IMR-90 (cell line): ENCODE measurements around the gene MTA1. TPM values are rescaled to one million over a fixed set of nuclear protein-coding genes. Genes with fewer than 3 reads are reported as not detected.

Experiments used
- ATAC-seq: fragments of 200-7000 bp; cut with Tn5 transposase; 2 replicates; pipeline ENCODE4 v1.9.1; 2020; ENCODE audit warnings: low read depth, mild to moderate bottlenecking, moderate library complexity
- BruUV-seq: library from RNA; stranded (reverse); fragments of 400-500 nt; replicated peaks from 2 replicates; lab custom pipeline; 2021; lab: Mats Ljungman, UMichigan
- CTCF ChIA-PET: fragments of 300-600 bp; formaldehyde crosslinking; extraction: SDS; loops from one replicate; lab custom pipeline; 2021; ENCODE audit warnings: antibody characterized with exemption; lab: Yijun Ruan, JAX
- POLR2A ChIA-PET: fragments of 300-600 bp; sonication (Branson Sonifier 250); formaldehyde crosslinking; loops from one replicate; lab custom pipeline; 2022; ENCODE audit warnings: antibody characterized with exemption; ENCODE audit not compliant: unreplicated experiment; lab: Charles Lee
- DNase-seq: peaks from one replicate; pipeline ENCODE4 v3.0.0; 2013
- H2AFZ ChIP-seq: replicated peaks from 2 replicates; pipeline ENCODE3; 2013; ENCODE audit warnings: low read length, mild to moderate bottlenecking; ENCODE audit not compliant: poor library complexity
- H2AK5ac ChIP-seq: 2 replicates; pipeline ENCODE4 v1.6.1; 2013; ENCODE audit warnings: low read depth, low read length, inconsistent platforms
- H2AK9ac ChIP-seq: replicated peaks from 2 replicates; pipeline ENCODE3; 2013; ENCODE audit warnings: mild to moderate bottlenecking, low read depth, low read length, moderate library complexity; ENCODE audit not compliant: poor library complexity
- H2BK120ac ChIP-seq: 2 replicates; pipeline ENCODE4 v1.6.1; 2013; ENCODE audit warnings: low read depth, low read length, inconsistent platforms
- H2BK15ac ChIP-seq: 3 replicates; pipeline ENCODE4 v1.6.1; 2013; ENCODE audit warnings: low read depth, low read length, inconsistent platforms
- H2BK20ac ChIP-seq: 2 replicates; pipeline ENCODE4 v1.6.1; 2013; ENCODE audit warnings: low read depth, mild to moderate bottlenecking, inconsistent platforms, low read length, moderate library complexity
- H2BK5ac ChIP-seq: 2 replicates; pipeline ENCODE4 v1.6.1; 2013; ENCODE audit warnings: mild to moderate bottlenecking, low read depth, low read length, inconsistent platforms; ENCODE audit not compliant: poor library complexity, severe bottlenecking
- H3K14ac ChIP-seq: replicated peaks from 2 replicates; pipeline ENCODE4 v1.6.1; 2013; ENCODE audit warnings: low read depth, low read length, inconsistent platforms
- H3K18ac ChIP-seq: 2 replicates; pipeline ENCODE4 v1.6.1; 2013; ENCODE audit warnings: low read depth, low read length, control low read depth
- H3K23ac ChIP-seq: 2 replicates; pipeline ENCODE4 v1.6.1; 2013; ENCODE audit warnings: low read depth, low read length, inconsistent platforms
- H3K27ac ChIP-seq: 2 replicates; pipeline ENCODE4 v1.5.1; 2013; ENCODE audit warnings: mild to moderate bottlenecking, control low read depth, low read length; ENCODE audit not compliant: insufficient read depth
- H3K27me3 ChIP-seq: 2 replicates; pipeline ENCODE4 v1.6.1; 2013; ENCODE audit warnings: low read length; ENCODE audit not compliant: control insufficient read depth, insufficient read depth
- H3K36me3 ChIP-seq: 2 replicates; pipeline ENCODE4 v1.6.1; 2013; ENCODE audit warnings: low read length, mixed read lengths; ENCODE audit not compliant: control insufficient read depth, insufficient read depth
- H3K4ac ChIP-seq: 2 replicates; pipeline ENCODE4 v1.6.1; 2013; ENCODE audit warnings: low read depth, low read length, inconsistent platforms
- H3K4me1 ChIP-seq: 2 replicates; pipeline ENCODE4 v1.6.1; 2013; ENCODE audit warnings: low read length, mixed read lengths; ENCODE audit not compliant: control insufficient read depth, insufficient read depth
- H3K4me2 ChIP-seq: 2 replicates; pipeline ENCODE4 v1.6.1; 2013; ENCODE audit warnings: low read depth, mild to moderate bottlenecking, control low read depth, low read length, moderate library complexity
- H3K4me3 ChIP-seq: 2 replicates; pipeline ENCODE4 v1.5.1; 2013; ENCODE audit warnings: low read depth, mild to moderate bottlenecking, control low read depth, low read length, moderate library complexity; ENCODE audit not compliant: insufficient read depth
- H3K56ac ChIP-seq: 2 replicates; pipeline ENCODE4 v1.6.1; 2013; ENCODE audit warnings: low read length, inconsistent platforms; ENCODE audit not compliant: insufficient read depth; ENCODE audit errors: extremely low read depth
- H3K79me1 ChIP-seq, 2 experiments: 2 replicates each; pipeline ENCODE4 v1.6.1; 2013; ENCODE audit warnings: low read length in 2 of 2, inconsistent platforms in 1 of 2, low read depth in 1 of 2
- H3K9ac ChIP-seq: 2 replicates; pipeline ENCODE4 v1.6.1; 2013; ENCODE audit warnings: low read depth, low read length, control low read depth
- H3K9me1 ChIP-seq: 2 replicates; pipeline ENCODE4 v1.6.1; 2013; ENCODE audit warnings: low read length, inconsistent platforms; ENCODE audit not compliant: insufficient read depth
- H3K9me3 ChIP-seq: 2 replicates; pipeline ENCODE4 v1.6.1; 2013; ENCODE audit warnings: low read length; ENCODE audit not compliant: control insufficient read depth, insufficient read depth
- H4K20me1 ChIP-seq: 2 replicates; pipeline ENCODE4 v1.6.1; 2013; ENCODE audit warnings: low read length, inconsistent platforms; ENCODE audit not compliant: insufficient read depth
- H4K5ac ChIP-seq: 2 replicates; pipeline ENCODE4 v1.6.1; 2013; ENCODE audit warnings: mild to moderate bottlenecking, low read depth, low read length, control low read depth
- H4K8ac ChIP-seq, 2 experiments: 2 replicates each; pipeline ENCODE4 v1.6.1; 2013; ENCODE audit warnings: low read depth in 2 of 2, low read length in 2 of 2, control low read depth in 1 of 2, inconsistent platforms in 1 of 2
- H4K91ac ChIP-seq: 2 replicates; pipeline ENCODE4 v1.6.1; 2013; ENCODE audit warnings: low read depth, low read length, inconsistent platforms; ENCODE audit not compliant: insufficient read depth
- BHLHE40 ChIP-seq: fragments of 150-350 bp; IDR thresholded peaks from 2 replicates; pipeline ENCODE4 v1.6.1; 2016; ENCODE audit warnings: mild to moderate bottlenecking, low read depth, low read length
- CEBPB ChIP-seq: IDR thresholded peaks from 2 replicates; pipeline ENCODE4 v1.6.1; 2012; ENCODE audit warnings: low read depth, low read length, improper control_type of control experiment
- CHD1 ChIP-seq: IDR thresholded peaks from 2 replicates; pipeline ENCODE4 v1.6.1; 2012; ENCODE audit warnings: low read depth, low read length, improper control_type of control experiment
- CTCF ChIP-seq: conservative IDR thresholded peaks from 2 replicates; pipeline ENCODE4 v1.5.1; 2012; ENCODE audit warnings: mild to moderate bottlenecking, low read depth, low read length, improper control_type of control experiment
- ELK1 ChIP-seq: fragments of 150-350 bp; IDR thresholded peaks from 2 replicates; pipeline ENCODE4 v1.6.1; 2016; ENCODE audit warnings: low read depth, mild to moderate bottlenecking, low read length, moderate library complexity, borderline replicate concordance
- FOS ChIP-seq: fragments of 150-350 bp; IDR thresholded peaks from 2 replicates; pipeline ENCODE4 v1.6.1; 2016; ENCODE audit warnings: low read depth, low read length
- MAFK ChIP-seq: IDR thresholded peaks from 2 replicates; pipeline ENCODE4 v1.6.1; 2012; ENCODE audit warnings: low read depth, low read length, improper control_type of control experiment
- MAZ ChIP-seq: IDR thresholded peaks from 2 replicates; pipeline ENCODE4 v1.6.1; 2012; ENCODE audit warnings: low read depth, mild to moderate bottlenecking, low read length, improper control_type of control experiment, moderate library complexity, borderline replicate concordance
- MXI1 ChIP-seq: IDR thresholded peaks from 2 replicates; pipeline ENCODE4 v1.6.1; 2012; ENCODE audit warnings: low read depth, mild to moderate bottlenecking, low read length, moderate library complexity, borderline replicate concordance
- NFE2L2 ChIP-seq: fragments of 150-350 bp; IDR thresholded peaks from 2 replicates; pipeline ENCODE4 v1.6.1; 2016; ENCODE audit warnings: low read depth, mild to moderate bottlenecking, low read length
- POLR2A ChIP-seq: IDR thresholded peaks from 2 replicates; pipeline ENCODE4 v1.6.1; 2012; ENCODE audit warnings: mild to moderate bottlenecking, low read depth, low read length
- RCOR1 ChIP-seq: IDR thresholded peaks from 2 replicates; pipeline ENCODE4 v1.6.1; 2012; ENCODE audit warnings: mild to moderate bottlenecking, low read length, improper control_type of control experiment; ENCODE audit not compliant: insufficient replicate concordance
- RFX5 ChIP-seq: IDR thresholded peaks from 2 replicates; pipeline ENCODE4 v1.8.0; 2012; ENCODE audit warnings: low read depth, mild to moderate bottlenecking, low read length, moderate library complexity
- SMC3 ChIP-seq: fragments of 150-350 bp; IDR thresholded peaks from 2 replicates; pipeline ENCODE4 v1.6.1; 2016; ENCODE audit warnings: low read depth, mild to moderate bottlenecking, antibody characterized with exemption, low read length, moderate library complexity
- USF2 ChIP-seq: fragments of 150-350 bp; IDR thresholded peaks from 2 replicates; pipeline ENCODE4 v1.6.1; 2017; ENCODE audit warnings: mild to moderate bottlenecking, antibody characterized with exemption, low read length, low read depth
- WGBS, 2 experiments: methylation state at CpG; one replicate each; pipeline versions ENCODE4 v1.1.5 to v1.1.7; 2013; ENCODE audit warnings: missing lambda C conversion rate in 2 of 2; ENCODE audit not compliant: insufficient read length in 1 of 2; ENCODE audit errors: extremely low coverage in 2 of 2; 5-methylcytosine and 5-hydroxymethylcytosine counted together
- dilution Hi-C: fragments of 300-500 bp; cut with HindIII; formaldehyde crosslinking; loops from one replicate; pipeline ENCODE4 v1.14.3; 2018; ENCODE audit warnings: low sequenced_read_pairs; ENCODE audit not compliant: unreplicated experiment
- in situ Hi-C: fragments of 300-500 bp; cut with MboI; formaldehyde crosslinking; loops from 3 replicates; pipeline ENCODE4 v1.14.3; 2019; ENCODE audit warnings: low sequenced_read_pairs, inconsistent platforms, mixed read lengths
- intact Hi-C: fragments of 100-400 bp; cut with micrococcal nuclease; formaldehyde crosslinking; loops from 2 replicates; pipeline ENCODE4 v1.10.0; 2022
- polyA plus RNA-seq, 3 experiments: library from polyadenylated mRNA; depleted of rRNA; stranded (reverse); fragments of >200 nt; gene quantifications; 2 replicates each; pipeline ENCODE4 v1.2.3, GENCODE V29; 2012; ENCODE audit warnings: low replicate concordance in 1 of 3
- total RNA-seq: library from RNA; depleted of rRNA; stranded (reverse); fragments of >200 nt; gene quantifications from 2 replicates; pipeline ENCODE4 v1.2.3, GENCODE V29; 2012

The MTA1 gene
- total and polyA plus RNA-seq, 2 of the 4 experiments (the other 2 are of a cell fraction), result 21.5 to 61.6 TPM

- no peak overlapping the region for H3K23ac ChIP-seq
- in situ Hi-C loops (no loop called here), dilution Hi-C loops (no loop called here), intact Hi-C loops (no loop called here)
- H3K4me2 ChIP-seq, result no peak overlapping the region
- peaks cover 24% of the 10 kb centered on the region; the same call in 1 of the 2 replicates for H3K36me3 ChIP-seq
- H3K56ac ChIP-seq, result no peak overlapping the region
- H3K14ac ChIP-seq, result no peak overlapping the region
- H3K9me1 ChIP-seq, result no peaks in the 10 kb centered on the region
- H3K79me1 ChIP-seq, result no peaks in the 10 kb centered on the region
- H3K9ac ChIP-seq, result no peak overlapping the region
- H4K8ac ChIP-seq, result no peak overlapping the region
- H2BK120ac ChIP-seq, result no peak overlapping the region
- no peaks in the 10 kb centered on the region for H3K4me1 ChIP-seq
- no peaks in the 10 kb centered on the region for H4K20me1 ChIP-seq
- no peak overlapping the region for H2AK5ac ChIP-seq
- no peak overlapping the region for H2BK15ac ChIP-seq
- DNase-seq, result no peak
- H3K27ac ChIP-seq, result no peak overlapping the region
- no peak overlapping the region for H3K18ac ChIP-seq
- no peak overlapping the region for H2AFZ ChIP-seq
- H3K27me3 ChIP-seq, result no peaks in the 10 kb centered on the region
- H2BK20ac ChIP-seq, result no peak overlapping the region
- ChIA-PET CTCF (no interaction called here), POLR2A (no interaction called here)
- ATAC-seq, result no peak
- H3K4ac ChIP-seq, result no peak overlapping the region
- H4K91ac ChIP-seq, result no peak overlapping the region
- BruUV-seq, result no TSS peak
- H4K5ac ChIP-seq, result no peak overlapping the region
- no peak overlapping the region for H2AK9ac ChIP-seq
- no peak overlapping the region for H3K4me3 ChIP-seq
- WGBS, 2 experiments, result 92% methylated on average over 23 of the region's 27 CpGs; no CpG with 5 or more reads in 1 of the 2 experiments
- no peak overlapping the region for H2BK5ac ChIP-seq
- no peaks in the 10 kb centered on the region for H3K9me3 ChIP-seq
- TF ChIP-seq RCOR1, result no peak
- TF ChIP-seq MXI1, result no peak
- TF ChIP-seq SMC3, result no peak
- TF ChIP-seq ELK1, result no peak
- no peak for TF ChIP-seq CEBPB
- no peak for TF ChIP-seq CTCF
- no peak for TF ChIP-seq RFX5
- no peak for TF ChIP-seq USF2
- no peak for TF ChIP-seq BHLHE40
- TF ChIP-seq CHD1, result no peak
- no peak for TF ChIP-seq MAZ
- TF ChIP-seq NFE2L2, result no peak
- TF ChIP-seq MAFK, result no peak
- TF ChIP-seq FOS, result no peak
- TF ChIP-seq POLR2A, result no peak
These were observed 37.9 kb upstream of the MTA1 start for GRCh38 chr14:105381446-105382342.
